Tibial artery (tissue), 4 donors: Measurements from ENCODE around the gene RBM4B.

ENCODE experiments used
- DNase-seq, 2 donors: peaks; one replicate each; pipeline ENCODE4 v3.0.0-alpha.2; 2019
- H3K27ac ChIP-seq, 2 donors: fragments of 200-600 bp; sonication (generic) in 1 of 2; 1 replicate in 1 of 2; 2 replicates in 1 of 2; pipeline ENCODE4 v1.5.1; 2018 to 2019; ENCODE audit warnings: mild to moderate bottlenecking in 1 of 2
- H3K27me3 ChIP-seq, 2 donors: fragments of 200-600 bp; sonication (generic) in 1 of 2; one replicate each; pipeline versions ENCODE4 v1.5.1 to v1.6.0; 2016 to 2019
- H3K36me3 ChIP-seq, 3 donors: fragments of 200-600 bp; sonication (generic) in 2 of 3; one replicate each; pipeline ENCODE4 v1.5.1; 2016 to 2019; ENCODE audit warnings: mild to moderate bottlenecking in 2 of 3
- H3K4me1 ChIP-seq, 4 donors: fragments of 200-600 bp; sonication (generic) in 2 of 4; 1 replicate in 3 of 4; 2 replicates in 1 of 4; pipeline ENCODE4 v1.5.1; 2016 to 2019
- H3K4me3 ChIP-seq, 2 donors: fragments of 200-600 bp; sonication (generic) in 1 of 2; 1 replicate in 1 of 2; 2 replicates in 1 of 2; pipeline ENCODE4 v1.5.1; 2018 to 2019; ENCODE audit warnings: mild to moderate bottlenecking in 2 of 2
- H3K9me3 ChIP-seq, 3 donors: fragments of 200-600 bp; sonication (generic) in 1 of 3; one replicate each; pipeline ENCODE4 v1.5.1; 2016 to 2019
- CTCF ChIP-seq, 2 experiments: fragments of 200-600 bp in 1 of 2; fragments of 450-650 bp in 1 of 2; IDR thresholded peaks; one replicate each; pipeline ENCODE4 v1.5.1; 2017 to 2019; ENCODE audit warnings: antibody characterized with exemption in 2 of 2, mild to moderate bottlenecking in 1 of 2, moderate library complexity in 1 of 2
- intact Hi-C: fragments of 100-400 bp; cut with DNase I; formaldehyde crosslinking; loops from one replicate; pipeline ENCODE4 v1.15.0; 2023; ENCODE audit warnings: low total_unique reads

RBM4B gene

GRCh38 chr11:66659763-66660162 is 17.9 kb downstream of the RBM4B start:
- intact Hi-C loops, result no loop called here
- Histone ChIP-seq H3K4me3 (no peak overlapping the region), H3K27ac (no peak overlapping the region), H3K9me3 (no peaks in the 10 kb centered on the region), H3K27me3 (no peaks in the 10 kb centered on the region), H3K36me3 (peaks cover 16 to 87% (median 31%) of the 10 kb centered on the region in 3 donors), H3K4me1 (no peaks in the 10 kb centered on the region)
- no peak for TF ChIP-seq CTCF (IDR thresholded peaks at IDR 0.05)
- DNase-seq, result no peak

GRCh38 chr11:66653123-66653522 is 24.6 kb downstream of the RBM4B start:
- Histone ChIP-seq H3K36me3 (peaks cover 31 to 87% (median 57%) of the 10 kb centered on the region in 3 donors), H3K9me3 (no peaks in the 10 kb centered on the region), H3K27me3 (no peaks in the 10 kb centered on the region), H3K4me3 (no peak overlapping the region), H3K4me1 (peaks cover 0 to 5% (median 2%) of the 10 kb centered on the region in 4 donors), H3K27ac (no peak overlapping the region)
- no peak for DNase-seq
- no peak for TF ChIP-seq CTCF (IDR thresholded peaks at IDR 0.05)
- intact Hi-C loops, result no loop called here

DNA sequence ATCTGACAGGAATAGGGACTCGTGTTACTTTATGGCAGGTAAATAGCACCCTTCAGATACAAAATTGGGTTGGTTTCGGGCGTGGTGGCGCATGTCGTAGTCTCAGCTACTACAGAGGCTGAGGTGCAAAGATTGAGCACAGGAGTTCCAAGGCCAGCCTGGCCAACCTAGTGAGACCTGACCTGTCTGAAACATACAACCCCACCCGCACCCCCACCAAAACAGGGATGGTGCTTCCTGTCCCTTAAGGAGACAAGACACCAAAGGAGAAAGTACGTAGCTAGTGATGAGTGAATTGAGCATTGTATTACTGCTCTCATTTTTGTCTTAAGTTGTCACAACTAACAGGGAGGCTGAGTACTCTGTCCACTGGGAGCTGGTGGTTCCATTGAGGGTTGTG is 25.0 kb downstream of the RBM4B start:
- H3K36me3 ChIP-seq, result peaks cover 35 to 87% (median 57%) of the 10 kb centered on the region in 3 donors
- H3K4me3 ChIP-seq, result no peak overlapping the region
- DNase-seq, result no peak
- intact Hi-C loops, result no loop called here
- H3K9me3 ChIP-seq, result no peaks in the 10 kb centered on the region
- H3K4me1 ChIP-seq, result peaks cover 0 to 5% (median 2%) of the 10 kb centered on the region in 4 donors
- H3K27me3 ChIP-seq, result no peaks in the 10 kb centered on the region
- no peak overlapping the region for H3K27ac ChIP-seq
- TF ChIP-seq CTCF (IDR thresholded peaks at IDR 0.05), result no peak

DNA sequence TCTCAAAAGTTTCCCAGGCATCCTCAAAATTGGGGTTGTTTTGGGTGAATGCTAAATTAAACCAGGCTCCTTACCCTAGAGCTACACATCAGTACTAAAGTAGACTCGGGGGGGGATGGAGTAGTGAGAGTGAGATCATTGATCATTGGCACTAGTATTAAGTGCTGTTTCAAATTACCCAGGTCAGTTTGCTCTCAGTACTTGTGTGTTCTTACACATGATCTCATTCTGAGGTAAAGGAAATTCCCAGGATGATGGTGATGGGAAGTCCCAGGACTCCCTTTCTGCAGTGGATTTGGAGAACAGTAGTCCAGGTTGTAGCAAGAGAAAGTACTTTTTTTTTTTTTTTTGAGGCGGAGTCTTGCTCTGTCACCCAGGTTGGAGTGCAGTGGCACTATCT is 26.7 kb downstream of the RBM4B start:
- no peak overlapping the region for H3K4me3 ChIP-seq
- H3K27me3 ChIP-seq, result no peaks in the 10 kb centered on the region
- peaks cover 0 to 16% (median 6%) of the 10 kb centered on the region in 4 donors for H3K4me1 ChIP-seq
- no peak overlapping the region for H3K27ac ChIP-seq
- DNase-seq, result no peak
- H3K9me3 ChIP-seq, result no peaks in the 10 kb centered on the region
- peaks cover 46 to 89% (median 67%) of the 10 kb centered on the region in 3 donors for H3K36me3 ChIP-seq
- TF ChIP-seq CTCF (IDR thresholded peaks at IDR 0.05), result no peak
- intact Hi-C loops, result no loop called here

DNA sequence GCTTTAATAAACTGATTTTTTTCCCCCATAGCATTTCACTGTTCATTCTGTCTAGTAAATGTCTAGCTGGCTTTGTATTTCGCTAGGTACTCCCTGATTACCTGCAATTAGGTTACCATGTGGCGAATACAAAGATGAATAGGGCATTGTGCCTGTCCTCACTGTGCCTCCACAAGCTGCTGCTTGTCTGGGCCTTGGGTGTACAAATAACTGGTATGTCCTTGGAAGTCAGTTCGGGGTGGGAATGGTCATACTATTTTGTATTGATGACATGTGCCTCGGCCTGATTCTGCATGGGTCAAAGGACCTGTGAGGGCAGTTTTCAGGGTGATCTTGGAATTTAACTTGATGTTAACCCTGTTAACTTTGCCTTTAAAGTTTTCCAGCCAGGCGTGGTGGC is 27.8 kb downstream of the RBM4B start:
- Histone ChIP-seq H3K4me1 (peaks cover 0 to 27% (median 14%) of the 10 kb centered on the region in 4 donors), H3K27me3 (no peaks in the 10 kb centered on the region), H3K27ac (no peak overlapping the region), H3K9me3 (no peaks in the 10 kb centered on the region), H3K4me3 (no peak overlapping the region), H3K36me3 (peaks cover 51 to 89% (median 70%) of the 10 kb centered on the region in 3 donors)
- intact Hi-C loops, result no loop called here
- no peak for TF ChIP-seq CTCF (IDR thresholded peaks at IDR 0.05)
- no peak for DNase-seq

DNA sequence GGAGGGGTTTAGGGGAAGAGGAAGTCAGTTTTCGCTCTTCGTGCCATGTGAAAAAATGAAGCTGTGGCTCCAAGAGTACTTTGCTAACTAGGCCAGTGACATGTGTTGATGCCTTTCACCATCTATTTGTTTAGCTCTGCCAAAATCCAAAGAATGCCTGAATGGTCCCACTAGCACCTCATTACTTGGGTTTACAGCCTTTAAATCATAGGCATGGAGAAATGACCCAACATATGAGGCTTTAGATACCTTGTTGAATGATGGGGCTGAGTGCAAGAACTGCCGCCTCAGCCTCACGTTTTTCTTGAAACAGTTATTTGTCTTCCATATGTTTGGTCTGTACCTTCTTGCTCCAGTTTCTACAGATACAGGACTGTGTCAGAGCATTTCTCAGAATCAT is 30.9 kb downstream of the RBM4B start:
- Histone ChIP-seq H3K27me3 (no peaks in the 10 kb centered on the region), H3K4me3 (no peak overlapping the region), H3K4me1 (peaks cover 0 to 58% (median 39%) of the 10 kb centered on the region in 4 donors), H3K9me3 (no peaks in the 10 kb centered on the region), H3K36me3 (peaks cover 59 to 91% (median 74%) of the 10 kb centered on the region in 3 donors), H3K27ac (no peak overlapping the region)
- no peak for TF ChIP-seq CTCF (IDR thresholded peaks at IDR 0.05)
- intact Hi-C loops, result no loop called here
- DNase-seq, result no peak
